Breast epithelium (tissue), 3 donors: ENCODE measurements around the gene STRIT1.

Experiments
- CTCF ChIP-seq, 3 donors: fragments of 450-650 bp; IDR thresholded peaks; one replicate each; pipeline ENCODE4 v1.5.1; 2016 to 2017; ENCODE audit warnings: antibody characterized with exemption in 3 of 3, mild to moderate bottlenecking in 3 of 3, moderate library complexity in 3 of 3
- POLR2A ChIP-seq: fragments of 450-650 bp; IDR thresholded peaks from one replicate; pipeline ENCODE4 v1.6.1; 2016; ENCODE audit warnings: antibody characterized with exemption, mild to moderate bottlenecking, moderate library complexity
- POLR2AphosphoS5 ChIP-seq, 3 donors: sonication (generic); formaldehyde crosslinking; IDR thresholded peaks; one replicate each; pipeline ENCODE4 v1.6.1; 2017; ENCODE audit warnings: antibody characterized with exemption in 3 of 3

DNA sequence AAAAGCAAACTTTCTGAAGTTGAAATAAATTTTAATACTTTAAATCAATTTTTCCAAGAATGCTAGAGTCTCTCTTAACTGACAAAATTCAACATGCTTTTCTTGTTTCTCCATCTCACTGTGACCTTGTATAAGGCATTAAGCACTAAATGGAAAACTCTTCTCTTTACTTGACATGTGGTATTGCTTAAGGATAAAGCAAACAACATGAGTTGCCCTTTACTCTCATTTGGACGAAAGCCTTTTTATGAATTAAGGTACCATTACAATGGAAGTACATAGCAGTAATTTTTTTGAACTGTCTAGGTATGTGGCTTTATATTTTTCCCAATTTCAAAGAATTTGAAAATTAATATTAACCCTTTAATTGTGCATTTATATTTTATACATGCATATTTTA, 1.4 kb downstream of the STRIT1 start:
- TF ChIP-seq POLR2AphosphoS5 (IDR thresholded peaks at IDR 0.05) = no peak
- no peak for TF ChIP-seq POLR2A
- TF ChIP-seq CTCF (IDR thresholded peaks at IDR 0.05) = no peak
